Endometrium (tissue), 2 donors: ENCODE data around the gene C3orf33.

Experiments used
- FAIRE-seq: peaks from 2 replicates; lab custom pipeline; 2012; peaks lifted over from hg19 to GRCh38; lab: Jason Lieb, UNC
- donor health status: control.
- donor health status: control.

Gene C3orf33

DNA sequence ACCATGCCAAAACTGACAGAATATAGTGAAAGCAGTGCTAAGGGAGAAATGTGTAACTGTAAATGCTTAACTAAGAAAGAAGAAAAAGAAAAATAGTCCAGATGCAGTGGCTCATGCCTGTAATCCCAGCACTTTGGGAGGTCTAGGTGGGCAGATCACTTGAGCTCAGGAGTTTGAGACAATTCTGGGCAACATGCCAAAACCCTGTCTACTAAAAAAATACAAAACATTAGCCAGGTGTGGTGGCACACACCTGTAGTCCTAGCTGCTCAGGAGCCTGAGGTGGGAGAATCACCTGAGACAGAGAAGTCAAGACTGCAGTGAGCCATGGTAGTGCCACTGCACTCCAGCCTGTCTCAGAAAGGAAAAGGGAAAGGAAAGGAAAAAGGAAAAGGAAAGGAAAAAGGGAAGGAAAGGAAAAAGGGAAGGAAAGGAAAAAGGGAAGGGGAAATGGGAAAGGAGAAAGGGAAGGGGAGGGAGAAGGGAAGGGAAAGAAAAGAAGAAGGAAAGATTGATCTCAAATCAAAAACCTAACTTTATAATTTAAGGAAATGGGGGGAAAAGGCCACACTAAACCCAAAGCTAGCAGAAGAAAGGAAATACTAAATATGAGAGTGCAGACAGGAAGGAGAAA is 20.3 kb downstream of the C3orf33 start:
- no peak for FAIRE-seq

DNA sequence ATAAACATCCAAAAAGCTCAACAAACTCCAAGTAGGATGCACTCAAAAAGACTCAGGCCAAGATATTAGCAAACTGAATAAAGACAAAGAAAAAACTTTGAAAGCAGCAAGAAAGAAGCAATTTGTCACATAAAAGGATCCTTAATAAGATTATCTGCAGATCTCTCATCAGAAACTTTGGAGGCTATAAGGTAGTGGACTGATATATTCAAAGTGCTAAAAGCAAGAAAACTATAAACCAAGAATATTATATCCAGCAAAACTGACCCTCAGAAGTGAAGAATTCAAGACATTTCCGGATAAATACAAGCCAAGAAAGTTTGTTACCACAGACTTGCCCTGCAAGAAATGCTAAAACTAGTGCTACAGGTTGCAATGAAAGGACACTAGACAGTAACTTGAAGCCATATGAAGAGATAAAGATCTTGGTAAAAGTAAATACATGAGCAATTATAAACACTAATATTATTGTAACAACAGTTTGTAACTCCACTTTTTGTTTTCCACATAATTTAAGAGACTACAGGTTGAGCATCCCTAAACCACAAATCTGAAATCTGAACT is 23.6 kb downstream of the C3orf33 start:
- FAIRE-seq, result no peak

DNA sequence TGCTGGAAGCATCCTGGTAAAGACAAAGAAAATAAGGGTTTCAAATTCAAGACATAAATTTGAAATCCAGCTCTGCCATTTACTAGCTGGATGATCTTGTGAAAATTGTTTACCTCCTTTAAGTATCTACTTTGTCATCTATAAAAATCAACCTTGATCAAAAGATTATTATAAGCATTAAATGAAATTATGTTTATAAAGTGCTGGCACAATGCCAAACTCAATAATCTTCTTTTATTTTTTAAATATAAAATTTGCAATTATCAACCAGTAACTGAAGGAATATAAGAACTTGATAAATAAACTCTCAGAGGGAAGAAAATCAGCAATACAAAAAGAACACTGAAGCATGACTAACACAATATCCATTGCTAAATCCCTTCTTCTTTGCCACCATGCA is 25.8 kb downstream of the C3orf33 start:
- FAIRE-seq, result no peak

DNA sequence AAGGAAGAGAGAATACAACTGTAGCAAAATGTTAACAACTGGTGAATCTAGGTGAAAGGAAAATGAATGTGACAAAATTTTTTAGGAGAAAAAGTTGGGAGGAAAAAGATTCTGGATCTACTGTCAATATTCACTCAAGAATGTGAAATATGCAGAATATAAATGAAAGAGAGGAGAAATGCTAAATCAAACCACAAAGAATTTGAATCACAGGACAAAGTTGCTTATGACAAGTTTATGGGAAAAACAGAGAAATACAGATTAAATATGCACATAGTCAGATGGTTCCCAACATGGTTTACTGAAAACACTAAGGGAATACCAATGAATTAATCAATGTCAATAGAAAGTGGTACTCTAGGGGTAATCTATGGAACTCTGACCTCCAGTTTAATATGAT is 27.6 kb downstream of the C3orf33 start:
- FAIRE-seq, result no peak

DNA sequence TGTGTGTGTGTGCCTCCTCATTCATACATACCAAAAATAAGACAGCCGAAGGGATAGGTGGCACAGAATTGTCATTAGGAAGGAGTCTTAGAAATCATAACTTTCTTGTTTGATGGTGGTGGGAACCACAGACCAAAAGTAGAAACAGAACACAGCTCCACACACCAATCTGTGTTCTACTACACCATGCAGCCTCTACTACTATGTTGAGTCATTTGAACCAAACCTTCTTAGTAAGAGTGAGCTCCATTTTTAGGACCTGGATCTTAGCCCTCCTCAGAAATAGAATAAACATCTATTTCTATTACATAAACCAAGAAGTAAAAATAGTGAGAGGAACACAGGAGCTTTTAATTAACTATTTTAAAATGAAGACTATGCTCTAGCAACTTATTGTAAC is 33.3 kb downstream of the C3orf33 start:
- no peak for FAIRE-seq

DNA sequence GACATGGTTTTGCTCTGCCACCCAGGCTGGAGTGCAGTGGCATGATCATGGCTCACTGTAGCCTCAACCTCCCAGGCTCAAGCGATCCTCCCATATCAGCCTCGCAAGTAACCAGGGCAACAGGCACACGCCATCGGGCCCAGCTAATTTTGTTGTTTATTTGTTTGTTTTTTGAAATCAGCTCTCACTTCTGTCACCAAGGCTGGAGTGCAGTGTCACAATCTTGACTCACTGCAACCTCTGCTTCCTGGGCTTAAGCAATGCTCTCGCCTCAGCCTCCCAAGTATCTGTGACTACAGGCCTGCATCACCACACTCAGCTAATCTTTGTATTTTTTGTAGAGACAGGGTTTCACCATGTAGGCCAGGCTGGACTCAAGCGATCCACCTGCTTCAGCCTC is 35.0 kb downstream of the C3orf33 start:
- FAIRE-seq, result no peak

DNA sequence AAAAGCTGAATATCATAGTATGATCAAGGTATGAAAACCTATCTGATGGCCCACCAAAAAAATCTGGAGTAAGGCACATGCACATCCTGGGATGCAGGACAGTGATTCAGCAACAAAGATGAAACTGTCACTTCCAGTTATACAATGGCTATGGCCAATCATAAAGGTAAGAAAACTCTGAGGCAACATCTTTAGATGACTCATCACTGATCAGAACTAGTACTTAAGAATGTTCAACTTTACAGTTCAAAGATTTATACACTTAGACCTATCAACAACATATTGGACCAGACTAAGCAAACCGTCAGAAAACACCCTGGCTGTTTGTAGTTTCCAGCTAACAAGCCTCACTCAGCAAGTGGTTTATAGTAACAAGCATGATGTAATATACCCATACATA is 39.9 kb downstream of the C3orf33 start:
- FAIRE-seq, result no peak

DNA sequence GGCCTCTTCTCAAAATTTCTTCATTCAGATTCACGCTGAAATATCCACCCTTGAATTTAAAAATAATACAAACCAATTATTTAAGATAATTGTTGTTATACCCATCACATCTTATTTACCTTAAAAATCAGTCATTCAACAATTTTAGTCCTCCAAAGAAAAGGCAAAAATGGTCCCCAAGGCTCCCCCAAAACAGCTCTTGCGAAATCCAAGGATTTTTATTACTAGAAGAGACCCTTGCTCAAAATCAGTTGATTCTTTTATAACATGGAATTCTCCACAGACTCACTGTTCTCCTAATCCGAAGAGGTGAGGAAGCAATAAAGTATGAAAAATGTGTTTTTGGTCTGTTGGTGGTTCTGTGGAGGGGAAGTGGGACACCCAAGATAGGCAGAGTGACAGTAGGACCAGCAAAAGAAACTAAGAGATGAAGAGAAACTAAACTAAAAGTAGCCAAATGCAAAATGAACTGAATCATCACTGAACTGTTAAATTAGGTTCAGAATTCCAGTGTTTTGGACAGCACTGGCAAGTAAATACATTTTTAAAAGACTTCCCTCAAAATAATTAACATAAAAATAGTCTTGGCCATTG is 42.1 kb downstream of the C3orf33 start:
- FAIRE-seq, result no peak

DNA sequence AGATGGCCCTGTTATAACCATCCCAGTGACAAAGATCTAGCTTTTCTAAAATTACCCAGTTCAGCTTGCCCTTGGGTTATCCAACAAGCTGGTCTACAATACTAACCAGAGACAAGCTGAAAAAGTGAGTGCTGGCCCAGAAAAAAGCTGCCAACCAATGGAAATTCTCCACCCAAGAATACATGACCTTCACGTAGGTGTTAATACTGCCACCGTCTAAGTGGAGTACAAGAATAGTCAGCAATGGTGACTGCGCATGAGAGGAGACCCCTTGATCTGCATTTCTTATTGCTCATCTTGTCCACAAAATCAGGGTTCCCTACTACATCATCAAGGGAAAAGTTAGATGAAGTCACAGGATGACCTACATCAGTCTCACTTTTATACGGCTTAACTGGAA is 45.4 kb downstream of the C3orf33 start:
- FAIRE-seq, result no peak

DNA sequence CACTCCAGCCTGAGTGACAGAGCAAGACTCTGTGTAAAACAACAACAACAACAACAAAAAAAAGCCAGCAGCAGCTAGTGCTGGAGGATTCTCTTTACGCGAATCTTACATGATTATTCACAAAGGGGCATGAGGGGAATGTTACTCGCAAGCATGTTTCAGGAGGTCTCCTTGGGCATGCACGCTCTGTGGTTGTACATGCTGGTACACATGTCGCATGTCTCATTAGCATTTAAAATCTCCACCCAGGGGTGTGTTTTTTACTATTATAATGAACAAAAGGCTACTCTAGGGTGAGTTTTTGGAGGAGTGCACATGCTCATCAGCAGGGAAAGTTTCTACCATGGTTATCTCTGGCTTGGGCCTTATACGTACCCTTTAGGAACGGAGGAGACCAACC is 48.5 kb downstream of the C3orf33 start:
- no peak for FAIRE-seq

DNA sequence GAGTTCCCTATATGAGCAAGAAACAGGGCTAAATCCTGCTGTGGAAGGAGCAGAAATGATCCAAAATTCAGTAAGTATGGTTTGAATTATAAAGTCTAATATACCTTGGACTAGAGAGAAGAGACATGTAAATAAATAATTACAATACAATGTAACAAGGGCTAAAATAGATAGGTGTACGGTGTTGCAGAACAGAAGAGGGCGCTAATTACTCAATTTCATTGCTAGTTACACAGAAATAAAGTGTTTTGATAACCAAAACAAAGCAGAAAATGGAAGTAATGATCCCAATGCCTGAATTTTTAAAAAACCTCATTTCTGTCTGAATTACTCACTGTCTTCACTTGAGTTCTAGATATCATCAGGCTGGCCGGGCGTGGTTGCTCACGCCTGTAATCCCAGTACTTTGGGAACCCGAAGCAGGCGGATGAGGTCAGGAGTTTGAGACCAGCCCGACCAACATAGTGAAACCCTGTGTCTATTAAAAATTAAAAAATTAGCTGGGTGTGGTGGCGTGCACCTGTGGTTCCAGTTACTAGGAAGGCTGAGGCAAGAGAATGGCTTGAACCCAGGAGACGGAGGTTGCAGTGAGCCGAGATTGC is 52.9 kb downstream of the C3orf33 start:
- FAIRE-seq, result no peak

DNA sequence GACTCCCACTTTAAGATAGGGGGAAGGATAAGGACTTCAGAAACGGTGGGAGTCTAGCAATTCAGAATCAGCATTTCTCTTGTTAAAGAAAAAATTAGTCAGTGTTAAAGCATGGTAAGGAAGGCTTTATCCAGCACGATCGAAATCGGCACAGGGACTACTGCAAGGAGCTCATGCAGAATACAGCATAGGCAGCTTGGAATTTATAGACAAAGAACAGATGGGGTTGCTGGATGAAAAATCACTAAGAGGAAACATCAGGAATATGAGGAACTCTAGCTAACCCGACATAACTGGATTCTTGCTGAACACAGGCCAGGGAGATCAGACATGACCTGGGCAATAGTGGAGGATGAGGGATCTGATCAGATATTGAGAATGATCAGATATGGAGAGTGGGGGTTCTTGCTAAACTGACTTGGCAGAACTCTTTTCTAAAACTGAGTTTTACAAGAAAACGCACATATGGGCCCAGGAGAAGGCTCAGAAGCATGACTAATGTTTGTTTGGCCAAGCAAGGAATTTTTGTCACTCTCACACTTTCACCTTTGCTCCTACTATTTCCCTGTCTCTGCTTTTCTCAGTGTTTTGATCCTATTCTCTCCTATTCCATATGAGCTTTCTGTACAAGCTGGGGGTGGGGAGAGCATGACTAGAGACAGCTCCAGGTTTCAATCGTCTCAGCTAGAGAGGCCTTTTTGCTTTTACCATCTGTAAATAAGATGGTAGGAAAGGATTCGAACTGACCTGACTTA is 57.3 kb downstream of the C3orf33 start:
- no peak for FAIRE-seq

DNA sequence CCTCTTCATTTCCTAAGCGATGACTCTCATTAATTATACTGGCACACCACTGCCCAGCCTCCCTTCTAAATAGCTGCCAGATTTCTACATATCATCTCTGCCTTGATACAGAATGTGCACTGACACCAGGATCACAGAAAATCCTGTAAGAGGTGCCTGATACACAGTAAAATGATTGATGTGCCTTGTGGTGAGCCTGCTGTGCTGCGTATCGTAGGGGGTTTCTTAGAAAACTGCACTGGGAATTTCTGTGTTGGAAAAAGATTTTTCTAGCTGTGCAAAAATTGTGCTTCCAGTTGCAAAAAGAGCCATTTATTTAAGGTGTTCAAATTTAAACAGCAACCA is 58.2 kb downstream of the C3orf33 start:
- no peak for FAIRE-seq

DNA sequence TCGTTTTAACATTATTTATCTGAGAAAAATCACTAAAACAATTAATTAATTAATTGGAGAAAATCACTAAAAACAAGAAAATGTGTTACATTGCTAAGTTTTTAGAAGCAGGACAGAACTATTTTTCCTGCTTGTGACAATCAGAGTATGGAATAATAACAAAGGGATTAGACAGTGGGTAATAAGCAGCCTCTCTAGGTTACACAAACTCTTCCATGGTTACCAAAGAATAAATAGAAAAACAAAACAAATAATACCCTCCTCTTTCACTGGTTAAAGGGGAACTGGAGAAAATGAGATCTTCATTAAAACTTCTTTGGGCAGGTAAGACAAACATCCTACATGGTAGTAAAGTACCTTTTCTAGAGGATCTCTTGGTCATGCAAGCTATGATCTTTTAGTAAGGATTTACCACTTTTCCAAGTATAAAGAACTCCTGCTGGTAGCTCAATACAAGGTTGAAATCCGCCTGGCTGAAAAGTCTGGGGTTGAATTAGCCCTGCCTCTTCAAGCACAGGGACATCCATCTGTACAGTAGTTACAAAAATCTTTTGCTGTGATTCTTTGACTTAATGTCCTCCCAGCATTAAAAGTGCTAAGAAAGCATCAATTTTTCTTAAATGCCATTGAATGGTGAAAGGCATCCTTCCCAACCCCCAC is 58.7 kb downstream of the C3orf33 start:
- FAIRE-seq, result no peak

DNA sequence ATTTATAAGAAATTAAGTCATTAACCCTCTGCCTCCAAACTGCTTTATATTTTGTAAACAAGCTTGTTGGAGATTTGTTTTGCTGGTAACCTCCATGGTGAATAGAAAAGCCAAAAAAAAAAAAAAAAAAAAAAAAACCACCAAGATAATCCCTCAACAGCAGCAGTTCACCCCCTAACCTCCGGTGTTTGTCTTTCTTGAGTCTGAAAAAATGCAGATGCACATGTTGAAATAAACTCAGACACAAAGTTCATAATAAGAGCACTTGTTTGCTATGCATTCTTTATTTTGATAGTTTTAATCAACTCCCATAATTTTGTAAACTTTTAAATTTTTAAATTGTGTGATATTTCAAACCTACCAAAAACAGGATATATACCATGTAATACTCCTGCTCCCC is 59.4 kb downstream of the C3orf33 start:
- FAIRE-seq, result no peak

DNA sequence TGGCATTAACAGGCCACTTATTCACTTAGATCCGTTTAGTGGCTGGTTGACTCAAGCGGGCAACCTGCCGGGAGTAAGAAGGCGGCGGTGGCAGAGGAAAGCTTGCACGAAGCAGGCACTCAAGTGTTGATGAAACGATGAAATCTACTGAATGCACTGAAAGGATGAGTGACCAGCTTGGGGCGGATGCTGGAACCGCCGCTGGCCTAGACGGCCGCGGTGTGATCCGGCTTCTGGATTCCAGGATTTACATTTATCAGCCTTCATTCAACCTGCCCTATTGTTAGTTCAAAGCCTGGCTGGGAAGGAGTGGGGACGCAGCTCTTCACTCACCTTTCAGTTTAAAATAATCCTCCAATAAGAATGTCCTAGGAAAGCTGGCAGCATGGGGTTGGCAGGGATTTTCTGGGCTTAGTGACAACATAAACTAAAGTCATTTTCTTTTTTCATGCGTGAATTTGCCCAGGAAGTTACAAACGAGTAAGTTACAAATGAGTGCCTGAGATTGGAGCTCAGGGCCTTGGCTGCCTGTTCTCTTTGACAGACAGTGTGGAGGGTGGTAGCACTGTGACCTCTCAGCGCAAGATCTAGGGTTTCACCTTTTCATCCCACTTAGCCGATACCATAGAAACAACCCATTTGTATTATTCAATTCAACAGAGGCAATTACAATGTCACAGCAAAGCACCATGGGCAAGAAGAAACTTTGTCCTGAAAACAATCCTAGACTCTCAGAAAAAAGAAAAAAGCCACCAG is 60.1 kb downstream of the C3orf33 start:
- no peak for FAIRE-seq

DNA sequence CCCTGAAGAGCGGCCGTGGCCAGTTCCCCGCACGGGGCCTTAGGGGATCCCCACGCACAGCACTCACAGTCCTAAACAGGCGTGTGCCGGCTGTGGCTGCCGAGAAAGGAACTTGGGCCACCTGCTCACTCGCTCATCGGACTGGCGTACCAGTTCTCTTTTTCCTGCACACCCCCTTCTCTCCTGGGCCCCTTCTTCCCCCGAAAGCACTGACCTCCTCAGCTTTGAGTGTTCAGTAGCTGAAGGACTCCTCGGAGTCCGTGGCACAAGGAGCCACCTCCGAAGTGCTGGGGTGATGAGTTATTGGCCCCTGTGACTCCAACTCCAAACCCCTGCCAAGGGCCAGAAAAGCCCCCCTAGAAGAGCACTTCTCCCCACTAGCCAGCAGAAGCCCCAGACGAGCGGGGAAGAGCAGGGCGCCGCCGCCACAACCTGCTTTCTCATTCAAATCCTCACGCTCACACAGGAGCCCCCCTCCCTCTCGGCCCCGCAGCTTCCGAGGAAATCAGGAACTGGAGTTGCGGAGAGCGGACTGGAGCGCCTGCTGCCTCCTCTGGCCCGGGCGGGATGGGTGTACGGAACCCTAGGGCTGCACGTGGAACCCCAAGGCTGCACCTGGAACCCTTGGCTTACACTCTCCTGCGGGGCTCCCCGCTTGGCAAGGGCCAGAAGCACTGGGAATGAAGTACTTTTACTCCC is 61.3 kb downstream of the C3orf33 start, which contains the start of gene PLCH1:
Gene PLCH1, minus strand, starts transcription at position 446 of the 699 bp plus-strand sequence. CDS start 40,847 bp downstream, outside the sequence.
- no peak for FAIRE-seq

DNA sequence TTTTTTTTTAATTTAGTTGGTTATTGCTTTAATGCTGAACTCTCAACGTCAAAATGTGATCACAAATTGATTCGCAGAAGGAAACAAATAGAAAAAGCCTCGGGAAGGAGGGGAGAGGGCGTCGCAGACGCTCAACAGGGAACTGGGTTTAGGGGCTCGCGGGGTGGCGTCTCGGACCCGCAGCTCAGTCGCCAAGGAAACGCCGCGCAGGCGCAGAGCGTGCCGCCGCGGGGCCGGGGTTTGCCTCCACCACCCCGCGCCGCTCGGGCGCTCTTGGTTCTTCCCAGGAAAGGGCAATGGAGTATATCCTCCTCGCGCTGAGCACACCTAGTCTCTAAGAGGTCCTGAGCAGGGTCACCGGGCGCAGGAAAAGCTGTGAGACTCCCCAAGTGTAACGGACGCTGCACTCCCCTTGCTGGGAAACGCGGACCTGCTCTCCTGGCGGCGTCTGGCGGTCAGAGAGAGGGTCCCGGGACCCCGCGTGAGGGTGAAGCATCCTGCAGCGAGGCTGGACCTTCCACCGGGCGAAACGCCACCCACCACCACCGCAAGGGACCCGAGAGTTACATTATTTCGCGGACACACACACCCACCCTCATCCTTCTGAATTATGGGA is 62.0 kb downstream of the C3orf33 start:
- FAIRE-seq, result no peak

DNA sequence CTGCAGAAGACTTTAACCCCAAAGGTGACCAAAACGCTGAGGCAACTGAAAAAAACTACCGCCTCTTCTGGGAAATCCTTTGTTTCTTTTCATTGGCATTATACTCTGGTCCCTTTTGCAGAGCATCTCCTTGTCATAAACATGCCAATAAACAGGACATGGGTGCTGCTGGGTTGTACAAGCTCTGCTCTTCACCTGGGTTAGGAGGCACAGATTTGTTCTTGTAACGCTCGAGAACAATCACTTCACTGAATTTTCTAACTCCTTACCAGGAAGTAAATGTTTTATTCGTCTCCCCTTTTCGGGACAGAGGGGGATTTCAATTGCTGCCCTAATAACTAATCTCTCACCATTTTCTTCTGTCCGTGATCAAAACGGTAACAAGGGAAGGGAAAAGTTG is 62.5 kb downstream of the C3orf33 start:
- no peak for FAIRE-seq

DNA sequence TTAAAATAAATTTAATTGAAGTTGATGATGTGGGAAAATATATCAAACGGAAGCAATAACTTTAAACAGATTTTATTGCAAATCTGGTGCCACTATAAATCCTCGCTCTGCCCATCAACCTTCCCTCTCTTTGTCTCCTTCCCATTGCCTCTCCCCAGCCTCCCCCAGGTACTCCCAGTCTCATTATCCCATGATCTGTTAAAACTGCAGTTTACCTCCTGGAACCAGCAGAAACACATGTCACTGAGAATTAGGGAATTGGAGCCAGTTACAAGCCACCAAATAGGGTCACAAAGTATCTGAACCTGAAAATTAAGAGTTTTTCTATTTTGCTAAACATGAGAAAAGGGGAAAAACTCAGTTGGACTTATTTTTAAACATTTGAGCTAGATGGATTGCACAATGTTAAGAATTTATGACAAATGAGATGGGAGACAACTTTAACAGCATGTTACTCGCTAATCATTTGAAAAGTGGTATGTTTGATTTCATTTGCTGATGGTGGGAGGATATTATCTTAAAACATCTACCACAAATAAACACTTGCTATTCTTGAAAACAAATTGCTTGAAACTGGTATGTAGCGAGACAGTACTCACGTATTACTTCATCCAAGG is 63.6 kb downstream of the C3orf33 start:
- FAIRE-seq, result no peak
